Fibroblast of skin of left quadriceps (primary cell): ENCODE measurements around the gene TMEM258.

Experiments
- DNase-seq, 2 experiments: peaks; one replicate each; pipeline ENCODE4 v3.0.0-alpha.2; 2013; ENCODE audit warnings: low read depth in 2 of 2

The TMEM258 gene

DNA sequence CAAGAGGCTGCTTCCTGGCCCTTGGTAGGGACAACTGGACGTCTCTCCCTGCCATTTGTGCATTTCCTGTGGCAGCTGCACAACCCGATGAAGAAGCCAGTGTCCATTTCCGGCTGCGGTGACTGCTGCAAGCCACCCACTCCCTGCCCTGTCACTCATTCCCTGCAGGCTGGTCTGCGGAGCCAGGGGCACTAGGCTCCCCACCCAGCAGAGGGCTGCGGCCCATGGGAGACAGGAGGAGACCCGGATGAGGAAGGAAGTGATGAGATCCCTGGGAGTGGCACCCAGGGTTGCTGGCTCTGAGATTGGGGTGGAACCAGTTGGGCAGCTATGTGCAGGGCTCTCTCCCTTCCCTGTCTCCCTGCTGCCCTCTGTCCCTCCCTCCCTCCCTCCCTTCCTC is 50.0 kb downstream of the TMEM258 start:
- no peak for DNase-seq

DNA sequence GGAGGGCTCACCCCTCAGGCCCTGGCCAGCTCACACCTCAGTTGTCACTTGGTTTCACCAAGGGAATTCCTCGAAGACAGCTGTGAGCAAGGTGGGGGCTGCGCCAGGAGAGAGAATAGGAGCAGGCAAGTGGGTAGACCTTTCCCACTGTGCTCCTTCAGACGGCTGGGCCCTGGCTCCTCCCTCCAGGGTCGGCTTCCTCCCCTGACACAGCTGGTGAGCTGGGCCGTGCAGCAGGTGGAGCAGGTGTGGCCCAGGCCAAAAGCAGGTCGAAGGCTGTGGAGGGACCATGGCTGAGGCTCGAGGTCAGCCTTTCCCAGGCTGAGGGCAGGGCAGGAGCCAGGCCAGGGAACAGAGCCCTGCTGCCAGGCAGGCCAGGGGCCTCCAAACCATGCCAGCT is 52.4 kb downstream of the TMEM258 start:
- DNase-seq: no peak

DNA sequence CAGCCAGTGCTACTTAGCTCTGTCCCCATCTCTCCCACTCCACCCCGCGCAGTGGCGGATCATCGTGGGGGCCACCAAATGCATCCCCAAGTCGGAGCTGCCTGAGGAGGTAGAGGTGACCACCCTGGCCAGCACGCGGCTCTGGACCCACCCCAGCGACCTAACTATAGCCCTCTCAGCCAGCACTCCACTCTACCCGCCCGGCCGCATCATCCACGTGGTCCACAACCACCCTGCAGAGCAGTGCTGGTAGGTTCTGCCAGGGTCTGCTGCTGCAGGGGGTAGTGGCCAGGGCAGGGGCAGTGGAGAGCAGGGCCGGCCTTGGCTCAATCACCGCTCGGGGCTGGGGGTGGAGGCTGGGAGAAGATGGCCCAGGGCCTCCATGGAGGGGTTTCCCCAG is 53.0 kb downstream of the TMEM258 start:
- no peak for DNase-seq
